ENCODE results near the gene PPP2R2D.

- TF ChIP-seq, protein P1, sequence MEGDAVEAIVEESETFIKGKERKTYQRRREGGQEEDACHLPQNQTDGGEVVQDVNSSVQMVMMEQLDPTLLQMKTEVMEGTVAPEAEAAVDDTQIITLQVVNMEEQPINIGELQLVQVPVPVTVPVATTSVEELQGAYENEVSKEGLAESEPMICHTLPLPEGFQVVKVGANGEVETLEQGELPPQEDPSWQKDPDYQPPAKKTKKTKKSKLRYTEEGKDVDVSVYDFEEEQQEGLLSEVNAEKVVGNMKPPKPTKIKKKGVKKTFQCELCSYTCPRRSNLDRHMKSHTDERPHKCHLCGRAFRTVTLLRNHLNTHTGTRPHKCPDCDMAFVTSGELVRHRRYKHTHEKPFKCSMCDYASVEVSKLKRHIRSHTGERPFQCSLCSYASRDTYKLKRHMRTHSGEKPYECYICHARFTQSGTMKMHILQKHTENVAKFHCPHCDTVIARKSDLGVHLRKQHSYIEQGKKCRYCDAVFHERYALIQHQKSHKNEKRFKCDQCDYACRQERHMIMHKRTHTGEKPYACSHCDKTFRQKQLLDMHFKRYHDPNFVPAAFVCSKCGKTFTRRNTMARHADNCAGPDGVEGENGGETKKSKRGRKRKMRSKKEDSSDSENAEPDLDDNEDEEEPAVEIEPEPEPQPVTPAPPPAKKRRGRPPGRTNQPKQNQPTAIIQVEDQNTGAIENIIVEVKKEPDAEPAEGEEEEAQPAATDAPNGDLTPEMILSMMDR (IDR thresholded peaks at IDR 0.05): no peak
- TF ChIP-seq EP300 (IDR thresholded peaks at IDR 0.05; ENCODE audit: low read depth) (no peak), POLR2AphosphoS5 (IDR thresholded peaks at IDR 0.05) (no peak), POLR2A (IDR thresholded peaks at IDR 0.05) (no peak)
Observed at GRCh38 chr10:131860806-131861440, 39.9 kb upstream of the PPP2R2D start.

All from transverse colon (tissue), 4 donors.